Progenitor cell of endocrine pancreas (in vitro differentiated cells): ENCODE results near the gene VEPH1. TPM values are rescaled to one million over a fixed set of nuclear protein-coding genes. Genes with fewer than 3 reads are reported as not detected.

ENCODE experiments used
- DNase-seq: peaks from one replicate; pipeline ENCODE4 v3.0.0; 2021; ENCODE audit warnings: low spot score; ENCODE audit not compliant: unreplicated experiment
- H3K27ac Mint-ChIP-seq: 2 replicates; pipeline ENCODE4 v1.8.0; 2021; ENCODE audit warnings: mild to moderate bottlenecking, moderate library complexity, mixed read lengths
- H3K27me3 Mint-ChIP-seq: 2 replicates; pipeline ENCODE4 v1.8.0; 2021; ENCODE audit warnings: mixed read lengths
- H3K36me3 Mint-ChIP-seq: 2 replicates; pipeline ENCODE4 v1.8.0; 2022; ENCODE audit warnings: mixed read lengths; ENCODE audit not compliant: insufficient read depth
- H3K4me1 Mint-ChIP-seq: 2 replicates; pipeline ENCODE4 v1.8.0; 2021; ENCODE audit warnings: low read depth, mixed read lengths
- H3K4me3 Mint-ChIP-seq: 2 replicates; pipeline ENCODE4 v1.8.0; 2021; ENCODE audit warnings: low read depth, mild to moderate bottlenecking, moderate library complexity, mixed read lengths
- H3K9me3 Mint-ChIP-seq: 2 replicates; pipeline ENCODE4 v1.8.0; 2021; ENCODE audit warnings: low read depth, mixed read lengths
- total RNA-seq: library from RNA; stranded (reverse); gene quantifications from 2 replicates; pipeline ENCODE4 v1.2.1, GENCODE V29; 2021
- TF ChIP-seq, protein P1 (sequence below): fragments of 200-600 bp; sonication (generic); IDR thresholded peaks from one replicate; pipeline ENCODE4 v1.5.0; 2021; ENCODE audit warnings: antibody characterized with exemption, mild to moderate bottlenecking; ENCODE audit not compliant: unreplicated experiment

VEPH1 gene
- total RNA-seq, 1 donor from 2014 or later = 12.3 TPM

DNA sequence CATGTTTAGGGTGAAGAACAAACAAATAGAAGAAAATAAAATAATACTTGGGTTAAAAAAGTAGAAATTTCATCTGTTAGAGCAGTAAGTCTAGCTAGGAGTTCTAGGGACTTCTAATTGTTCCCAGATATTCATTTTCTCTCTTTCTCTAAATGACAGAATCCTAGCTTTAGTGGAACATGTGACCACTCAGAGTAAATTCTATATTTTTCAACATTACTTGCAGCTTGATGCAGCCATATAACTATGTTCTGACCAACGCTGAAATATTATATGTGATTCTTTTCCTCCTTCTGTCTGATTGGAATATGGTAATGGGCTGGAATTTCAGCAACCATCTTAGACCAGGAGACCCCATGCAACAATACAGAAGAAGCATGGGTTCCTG, 58.4 kb downstream of the VEPH1 start:
- Mint-ChIP-seq H3K9me3 (no peaks in the 10 kb centered on the region), H3K4me3 (no peak overlapping the region), H3K36me3 (no peaks in the 10 kb centered on the region), H3K27me3 (no peaks in the 10 kb centered on the region), H3K27ac (no peak overlapping the region), H3K4me1 (no peaks in the 10 kb centered on the region)
- TF ChIP-seq, protein P1, sequence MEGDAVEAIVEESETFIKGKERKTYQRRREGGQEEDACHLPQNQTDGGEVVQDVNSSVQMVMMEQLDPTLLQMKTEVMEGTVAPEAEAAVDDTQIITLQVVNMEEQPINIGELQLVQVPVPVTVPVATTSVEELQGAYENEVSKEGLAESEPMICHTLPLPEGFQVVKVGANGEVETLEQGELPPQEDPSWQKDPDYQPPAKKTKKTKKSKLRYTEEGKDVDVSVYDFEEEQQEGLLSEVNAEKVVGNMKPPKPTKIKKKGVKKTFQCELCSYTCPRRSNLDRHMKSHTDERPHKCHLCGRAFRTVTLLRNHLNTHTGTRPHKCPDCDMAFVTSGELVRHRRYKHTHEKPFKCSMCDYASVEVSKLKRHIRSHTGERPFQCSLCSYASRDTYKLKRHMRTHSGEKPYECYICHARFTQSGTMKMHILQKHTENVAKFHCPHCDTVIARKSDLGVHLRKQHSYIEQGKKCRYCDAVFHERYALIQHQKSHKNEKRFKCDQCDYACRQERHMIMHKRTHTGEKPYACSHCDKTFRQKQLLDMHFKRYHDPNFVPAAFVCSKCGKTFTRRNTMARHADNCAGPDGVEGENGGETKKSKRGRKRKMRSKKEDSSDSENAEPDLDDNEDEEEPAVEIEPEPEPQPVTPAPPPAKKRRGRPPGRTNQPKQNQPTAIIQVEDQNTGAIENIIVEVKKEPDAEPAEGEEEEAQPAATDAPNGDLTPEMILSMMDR = no peak
- DNase-seq = no peak

DNA sequence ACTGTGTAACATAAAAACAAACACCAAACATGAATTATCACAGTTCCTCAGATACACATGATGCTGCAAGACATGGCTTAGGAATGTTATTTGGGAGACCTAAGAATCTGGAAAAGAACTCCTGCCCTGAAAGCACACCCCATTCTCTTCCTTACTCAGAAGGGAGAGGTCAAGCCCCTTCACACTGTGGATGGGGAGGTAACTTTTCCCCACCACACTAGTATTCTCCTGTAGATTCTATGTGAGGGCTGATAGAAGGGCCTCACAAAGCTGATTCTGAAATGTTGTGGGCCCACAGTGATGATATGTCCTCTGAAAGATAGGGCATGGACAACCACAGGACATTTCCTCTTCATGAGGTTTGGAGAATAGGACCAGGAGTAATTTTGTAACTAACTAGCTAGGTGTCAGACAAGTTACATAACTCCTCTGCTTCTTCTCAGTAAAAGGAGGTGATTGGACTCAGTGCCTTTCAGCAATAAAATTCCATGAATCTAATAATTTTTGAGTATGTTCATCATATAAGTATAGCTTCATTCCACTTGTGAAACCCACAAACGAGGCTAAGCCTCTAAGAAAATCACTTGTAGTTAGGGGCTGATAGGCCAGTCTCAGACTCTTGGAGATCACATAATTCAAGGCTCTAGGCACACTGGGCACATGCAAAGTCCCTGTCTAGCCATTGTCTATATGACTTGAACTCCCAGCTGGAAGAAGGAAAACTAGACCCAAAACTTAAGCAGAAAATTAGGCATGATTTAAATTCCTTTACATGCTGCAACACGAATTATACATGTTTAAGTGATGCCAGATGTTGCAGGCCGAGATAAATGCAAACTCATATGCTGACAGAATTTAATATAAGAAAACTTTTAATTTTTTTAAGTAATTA, 59.1 kb downstream of the VEPH1 start:
- Mint-ChIP-seq H3K36me3 (no peaks in the 10 kb centered on the region), H3K27ac (no peak overlapping the region), H3K9me3 (no peaks in the 10 kb centered on the region), H3K4me1 (no peaks in the 10 kb centered on the region), H3K4me3 (no peak overlapping the region), H3K27me3 (peaks cover 3% of the 10 kb centered on the region)
- DNase-seq = no peak
- TF ChIP-seq, protein P1 = no peak

DNA sequence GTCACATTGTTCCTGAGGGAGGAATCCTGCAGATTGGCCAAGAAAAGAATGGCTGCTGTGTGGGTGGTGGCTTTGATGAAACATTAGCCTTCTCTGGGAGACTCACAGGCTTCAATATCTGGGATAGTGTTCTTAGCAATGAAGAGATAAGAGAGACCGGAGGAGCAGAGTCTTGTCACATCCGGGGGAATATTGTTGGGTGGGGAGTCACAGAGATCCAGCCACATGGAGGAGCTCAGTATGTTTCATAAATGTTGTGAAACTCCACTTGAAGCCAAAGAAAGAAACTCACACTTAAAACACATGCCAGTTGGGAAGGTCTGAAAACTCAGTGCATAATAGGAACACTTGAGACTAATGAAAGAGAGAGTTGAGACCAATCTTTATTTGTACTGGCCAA, 60.5 kb downstream of the VEPH1 start:
- TF ChIP-seq, protein P1 = no peak
- no peak overlapping the region for H3K27ac Mint-ChIP-seq
- H3K4me3 Mint-ChIP-seq = no peak overlapping the region

DNA sequence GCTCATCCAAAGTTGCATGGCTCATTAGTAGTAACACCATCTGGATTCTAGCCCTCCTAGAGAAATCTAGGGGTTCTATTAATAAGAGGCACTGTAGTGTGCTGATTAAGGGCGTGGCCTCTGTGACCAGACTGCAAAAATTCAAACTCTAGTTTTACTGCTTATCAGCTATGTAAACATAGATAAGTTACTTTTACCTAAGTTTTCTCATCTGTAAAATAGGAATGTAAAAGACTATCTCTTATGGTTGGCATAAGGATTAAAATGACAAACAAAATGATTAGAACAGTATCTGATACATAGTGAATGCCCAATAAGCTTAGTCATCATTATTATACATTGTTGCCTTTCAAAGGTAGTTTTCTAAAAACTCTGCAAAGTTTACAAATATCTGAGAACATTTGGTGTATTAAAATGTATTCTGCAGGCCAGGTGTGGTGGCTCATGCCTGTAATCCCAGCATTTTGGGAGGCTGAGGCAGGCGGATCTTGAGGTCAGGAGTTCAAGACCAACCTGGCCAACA, 62.1 kb downstream of the VEPH1 start:
- TF ChIP-seq, protein P1 = no peak
- Mint-ChIP-seq H3K9me3 (no peaks in the 10 kb centered on the region), H3K36me3 (no peaks in the 10 kb centered on the region), H3K4me1 (peaks cover 8% of the 10 kb centered on the region), H3K27ac (no peak overlapping the region), H3K27me3 (peaks cover 23% of the 10 kb centered on the region), H3K4me3 (no peak overlapping the region)
- no peak for DNase-seq

More for the DNA sequence above, 60.5 kb downstream of the VEPH1 start:
- Mint-ChIP-seq H3K36me3 (no peaks in the 10 kb centered on the region), H3K4me1 (no peaks in the 10 kb centered on the region), H3K9me3 (no peaks in the 10 kb centered on the region), H3K27me3 (peaks cover 12% of the 10 kb centered on the region)
- DNase-seq = no peak

DNA sequence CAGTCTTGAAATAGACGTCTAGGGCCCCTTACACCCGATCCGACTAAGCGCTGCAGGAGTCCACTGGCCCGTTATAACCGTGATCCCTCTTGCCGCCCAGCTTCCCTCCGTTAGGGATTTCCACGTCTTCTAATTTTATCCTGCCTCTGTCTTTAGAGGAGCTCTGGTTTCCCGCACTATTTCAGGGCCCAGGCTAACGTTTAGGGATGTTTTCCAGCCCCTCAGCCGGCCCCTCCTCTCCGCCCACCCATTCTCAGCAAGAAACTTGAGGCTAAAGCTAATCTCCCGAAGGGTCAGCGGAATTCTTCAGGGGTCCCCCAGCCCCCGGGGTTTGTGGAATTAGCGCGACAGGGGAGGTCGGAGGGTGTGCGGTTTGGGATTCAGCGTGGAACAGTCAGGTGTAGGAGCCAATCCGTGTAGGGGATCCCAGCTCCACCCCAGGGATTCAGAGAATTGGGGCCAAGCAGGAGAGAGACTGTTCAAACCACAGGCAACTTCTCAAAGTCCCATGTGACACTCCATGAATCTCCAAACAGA, 65.0 kb downstream of the VEPH1 start:
- Mint-ChIP-seq H3K27ac (no peak overlapping the region), H3K9me3 (no peaks in the 10 kb centered on the region), H3K36me3 (no peaks in the 10 kb centered on the region), H3K4me1 (peaks cover 8% of the 10 kb centered on the region), H3K27me3 (peaks cover 32% of the 10 kb centered on the region), H3K4me3 (peak overlapping the region; percentile 76)
- TF ChIP-seq, protein P1 = no peak
- no peak for DNase-seq
